HepG2 (cell line): Measurements from ENCODE around the gene TCAF1. TPM values are rescaled to one million over a fixed set of nuclear protein-coding genes. Genes with fewer than 3 reads are reported as not detected.

ENCODE experiments used
- BRD4 ChIP-seq: sonication (generic); formaldehyde crosslinking; IDR thresholded peaks from 2 replicates; pipeline ENCODE4 v1.4.0; 2020; ENCODE audit warnings: missing genetic modification reagents
- MAFF ChIP-seq: IDR thresholded peaks from 2 replicates; pipeline ENCODE4 v1.6.1; 2011; ENCODE audit warnings: low read depth, low read length, improper control_type of control experiment
- MLX ChIP-seq: IDR thresholded peaks from 2 replicates; pipeline ENCODE4 v1.6.1; 2016
- MXD3 ChIP-seq: IDR thresholded peaks from 2 replicates; pipeline ENCODE4 v1.6.1; 2016; ENCODE audit warnings: mild to moderate bottlenecking, missing biosample characterization, missing genetic modification reagents
- PRDM15 ChIP-seq: sonication (generic); formaldehyde crosslinking; IDR thresholded peaks from 2 replicates; pipeline ENCODE4 v1.4.0; 2020; ENCODE audit warnings: missing genetic modification reagents
- RAD21 ChIP-seq: fragments of 450-650 bp; formaldehyde crosslinking; IDR thresholded peaks from 2 replicates; pipeline ENCODE4 v1.5.0; 2020; ENCODE audit warnings: mild to moderate bottlenecking
- SIX1 ChIP-seq: sonication (generic); formaldehyde crosslinking; IDR thresholded peaks from 2 replicates; pipeline ENCODE4 v1.4.0; 2020; ENCODE audit warnings: missing genetic modification reagents, borderline replicate concordance
- SNAPC4 ChIP-seq: sonication (generic); formaldehyde crosslinking; IDR thresholded peaks from 2 replicates; pipeline ENCODE4 v1.4.0; 2020; ENCODE audit warnings: mild to moderate bottlenecking, missing genetic modification reagents
- TFDP1 ChIP-seq: IDR thresholded peaks from 2 replicates; pipeline ENCODE4 v1.6.1; 2016; ENCODE audit warnings: missing compliant biosample characterization, missing genetic modification reagents, borderline replicate concordance
- XBP1 ChIP-seq: sonication (generic); formaldehyde crosslinking; IDR thresholded peaks from 2 replicates; pipeline ENCODE4 v1.5.0; 2020; ENCODE audit warnings: missing genetic modification reagents
- ZNF101 ChIP-seq: sonication (generic); formaldehyde crosslinking; IDR thresholded peaks from 2 replicates; pipeline ENCODE4 v1.4.0; 2020; ENCODE audit warnings: mild to moderate bottlenecking, low read depth, missing genetic modification reagents, borderline replicate concordance
- ZNF124 ChIP-seq: sonication (generic); formaldehyde crosslinking; IDR thresholded peaks from 2 replicates; pipeline ENCODE4 v1.4.0; 2020; ENCODE audit warnings: missing genetic modification reagents
- ZNF138 ChIP-seq: sonication (generic); formaldehyde crosslinking; IDR thresholded peaks from 2 replicates; pipeline ENCODE4 v1.5.0; 2020; ENCODE audit warnings: mild to moderate bottlenecking, low read depth, missing genetic modification reagents
- ZNF230 ChIP-seq: sonication (generic); formaldehyde crosslinking; IDR thresholded peaks from 2 replicates; pipeline ENCODE4 v1.4.0; 2020; ENCODE audit warnings: mild to moderate bottlenecking, missing genetic modification reagents
- ZNF572 ChIP-seq: sonication (generic); formaldehyde crosslinking; IDR thresholded peaks from 2 replicates; pipeline ENCODE4 v1.5.1; 2020; ENCODE audit warnings: mild to moderate bottlenecking, missing genetic modification reagents
- ZNF619 ChIP-seq: sonication (generic); formaldehyde crosslinking; IDR thresholded peaks from 2 replicates; pipeline ENCODE4 v1.4.0; 2020; ENCODE audit warnings: mild to moderate bottlenecking, missing genetic modification reagents
- ZNF839 ChIP-seq: sonication (generic); formaldehyde crosslinking; IDR thresholded peaks from 2 replicates; pipeline ENCODE4 v1.4.0; 2020; ENCODE audit warnings: missing genetic modification reagents, mild to moderate bottlenecking, borderline replicate concordance
- ZSCAN21 ChIP-seq: sonication (generic); formaldehyde crosslinking; IDR thresholded peaks from 2 replicates; pipeline ENCODE4 v1.8.0; 2022; ENCODE audit warnings: mild to moderate bottlenecking, missing genetic modification reagents, moderate library complexity, borderline replicate concordance
- polyA plus RNA-seq, 8 experiments: library from polyadenylated mRNA; depleted of rRNA in 3 of 8; stranded (reverse) in 7 of 8; unstranded in 1 of 8; fragments of >200 nt; fragmentation: Illumina TruSeq in 4 of 8; extraction: Trizol in 4 of 8; gene quantifications; 2 replicates each; pipeline versions ENCODE4 v1.2.1 to v1.2.3, GENCODE V29; 2011 to 2016; ENCODE audit warnings: low read depth in 4 of 8, missing spikeins in 1 of 8, mixed read lengths in 1 of 8; ENCODE audit not compliant: insufficient read depth in 1 of 8
- total RNA-seq, 5 experiments: library from RNA; depleted of rRNA; stranded (reverse); fragments of >200 nt; fragmentation: Illumina TruSeq; extraction: Trizol; gene quantifications; 2 replicates each; pipeline ENCODE4 v1.2.3, GENCODE V29; 2016; ENCODE audit warnings: low read depth in 1 of 5

Gene TCAF1
- total and polyA plus RNA-seq, 2 of the 13 experiments (the other 11 are each of a cell fraction or from before 2014, with no cell fraction given), result 36.2 to 101 TPM

- TF ChIP-seq ZNF138 (CRISPR knock-in tag) (no peak), ZNF101 (CRISPR knock-in tag) (no peak), ZNF230 (CRISPR knock-in tag) (no peak), ZNF839 (CRISPR knock-in tag) (peak; percentile 65; the same call in 1 of the 2 replicates), BRD4 (CRISPR knock-in tag) (no peak), ZSCAN21 (CRISPR knock-in tag) (no peak), SNAPC4 (CRISPR knock-in tag) (peak; percentile 42; the same call in 1 of the 2 replicates), PRDM15 (CRISPR knock-in tag) (peak; percentile 55; the same call in 1 of the 2 replicates), MLX (CRISPR knock-in tag) (peak; percentile 45; the same call in 1 of the 2 replicates), ZNF572 (no peak), RAD21 (CRISPR knock-in tag) (peak; percentile 52), SIX1 (0 out of 2 replicates have a peak, but pooled peaks have one; percentile 50), ZNF619 (CRISPR knock-in tag) (no peak; the same call in 1 of the 2 replicates), TFDP1 (CRISPR knock-in tag) (peak; percentile 81; the same call in 1 of the 2 replicates), MXD3 (CRISPR knock-in tag) (no peak), ZNF124 (CRISPR knock-in tag) (peak; percentile 74; the same call in 1 of the 2 replicates), MAFF (no peak), XBP1 (CRISPR knock-in tag) (no peak)
Measured at GRCh38 chr7:143901668-143902331, at the start of gene TCAF1 (continued).
